ENCODE results near the gene CNDP1. TPM values are rescaled to one million over a fixed set of nuclear protein-coding genes. Genes with fewer than 3 reads are reported as not detected.

Gene CNDP1
- polyA plus RNA-seq, 1 of the 3 experiments (the other 2 are of a cell fraction), result not detected

DNA sequence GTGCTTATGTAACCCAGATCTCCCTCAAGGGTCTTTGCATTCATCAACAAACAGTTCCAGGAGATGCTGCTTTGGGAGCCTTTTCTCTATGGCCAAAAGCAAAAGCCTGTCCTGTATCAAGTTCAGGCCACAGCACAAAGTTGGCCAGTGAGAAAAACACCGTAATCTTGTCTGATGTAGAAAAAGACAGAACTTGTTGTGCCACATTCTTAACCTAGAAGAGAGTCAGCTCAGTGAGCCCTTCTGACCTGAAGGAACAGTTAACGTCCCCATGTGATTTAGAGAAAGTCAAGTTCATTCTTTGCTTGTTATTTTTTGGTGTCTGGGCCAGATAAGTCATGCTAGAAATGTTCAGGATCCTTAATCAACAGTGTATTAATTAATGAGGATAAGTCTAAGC lies 7.8 kb upstream of the CNDP1 start:
- H3K9me2 ChIP-seq, result no peaks in the 10 kb centered on the region
- TF ChIP-seq NRF1 (IDR thresholded peaks at IDR 0.05; ENCODE audit: low read depth, low read length) (no peak), NFIC (IDR thresholded peaks at IDR 0.05; ENCODE audit: borderline replicate concordance) (no peak), RFX5 (IDR thresholded peaks at IDR 0.05; ENCODE audit: low read length) (no peak), POLR2AphosphoS5 (IDR thresholded peaks at IDR 0.05; ENCODE audit: low read depth, low read length) (no peak), RAD21 (IDR thresholded peaks at IDR 0.05; ENCODE audit: low read length) (no peak), ELF1 (IDR thresholded peaks at IDR 0.05) (no peak), SMC3 (IDR thresholded peaks at IDR 0.05; ENCODE audit: low read depth, low read length) (no peak), MEF2A (IDR thresholded peaks at IDR 0.05; ENCODE audit: borderline replicate concordance, low read depth) (no peak), CTCF (IDR thresholded peaks at IDR 0.05) (no peak), ZBTB33 (IDR thresholded peaks at IDR 0.05; ENCODE audit: borderline replicate concordance, low read depth) (no peak)
- no peak overlapping the region for H3K27ac ChIP-seq (ENCODE audit: low read depth in 2 of 2, low read length in 1 of 2)
- DNase-seq, result no peak
- WGBS (ENCODE audit: low lambda C conversion rate), result 43% methylated on average over 2 of the region's 2 CpGs
- POLR2A ChIA-PET, result no interaction called here
- H3F3A ChIP-seq (replicated peaks; ENCODE audit: insufficient read depth), result no peaks in the 10 kb centered on the region
- no peaks in the 10 kb centered on the region for H3K79me2 ChIP-seq (ENCODE audit: insufficient read depth)
- CTCF ChIA-PET, result interaction anchor here (0.6 kb wide), 1 partner anchor 26 kb away, joined by 3 read pairs; no protein-coding TSS in a partner anchor
- no peaks in the 10 kb centered on the region for H3K9me3 ChIP-seq
- no peak overlapping the region for H3K4me2 ChIP-seq
- H3K36me3 ChIP-seq (replicated peaks in 1 of 2; ENCODE audit: control insufficient read depth in 1 of 2, insufficient read depth in 2 of 2, low read length in 1 of 2), result no peaks in the 10 kb centered on the region
- peaks cover 6% of the 10 kb centered on the region; the same call in 1 of the 2 replicates for H3K27me3 ChIP-seq (ENCODE audit: insufficient read depth)
- H3K4me3 ChIP-seq (ENCODE audit: low read depth in 2 of 2, low read length in 1 of 2), result no peak overlapping the region
- H2AFZ ChIP-seq (ENCODE audit: low read depth), result no peak overlapping the region
- no peaks in the 10 kb centered on the region; a peak in 1 of 4 replicates for H3K4me1 ChIP-seq (ENCODE audit: control insufficient read depth in 1 of 2, insufficient read depth in 2 of 2, low read depth in 1 of 2, low read length in 1 of 2)
- no peaks in the 10 kb centered on the region for H4K20me1 ChIP-seq (ENCODE audit: insufficient read depth)
- H3K9ac ChIP-seq, result no peak overlapping the region

- no peak overlapping the region for H2AFZ ChIP-seq (ENCODE audit: low read depth)
- H3K4me1 ChIP-seq (ENCODE audit: control insufficient read depth in 1 of 2, insufficient read depth in 2 of 2, low read depth in 1 of 2, low read length in 1 of 2), result no peaks in the 10 kb centered on the region; a peak in 1 of 4 replicates
- no peaks in the 10 kb centered on the region for H3K9me3 ChIP-seq
- H3K36me3 ChIP-seq (replicated peaks in 1 of 2; ENCODE audit: control insufficient read depth in 1 of 2, insufficient read depth in 2 of 2, low read length in 1 of 2), result no peaks in the 10 kb centered on the region
- ChIA-PET CTCF (no interaction called here), POLR2A (no interaction called here)
- no peak overlapping the region for H3K27ac ChIP-seq (ENCODE audit: low read depth in 2 of 2, low read length in 1 of 2)
- no peaks in the 10 kb centered on the region for H3K9me2 ChIP-seq
- peaks cover 6% of the 10 kb centered on the region; the same call in 1 of the 2 replicates for H3K27me3 ChIP-seq (ENCODE audit: insufficient read depth)
- no peak overlapping the region for H3K9ac ChIP-seq
- TF ChIP-seq MXI1 (IDR thresholded peaks at IDR 0.05; ENCODE audit: low read depth, low read length) (no peak), RCOR1 (IDR thresholded peaks at IDR 0.05; ENCODE audit: low read length) (no peak), RAD21 (IDR thresholded peaks at IDR 0.05; ENCODE audit: low read length) (no peak), GATA2 (CRISPR knock-in tag; IDR thresholded peaks at IDR 0.05) (no peak), CHD2 (IDR thresholded peaks at IDR 0.05; ENCODE audit: low read length, partially characterized antibody) (no peak), RFX5 (IDR thresholded peaks at IDR 0.05; ENCODE audit: low read length) (no peak), USF2 (IDR thresholded peaks at IDR 0.05; ENCODE audit: borderline replicate concordance, low read depth, low read length) (no peak), EZH2phosphoT487 (IDR thresholded peaks at IDR 0.05; ENCODE audit: borderline replicate concordance, low read depth) (no peak), FOXJ3 (CRISPR knock-in tag; IDR thresholded peaks at IDR 0.05) (no peak), NRF1 (IDR thresholded peaks at IDR 0.05; ENCODE audit: low read depth, low read length) (no peak), MEF2A (IDR thresholded peaks at IDR 0.05; ENCODE audit: borderline replicate concordance, low read depth) (no peak), NFIC (IDR thresholded peaks at IDR 0.05; ENCODE audit: borderline replicate concordance) (no peak)
- TF ChIP-seq, protein P1, sequence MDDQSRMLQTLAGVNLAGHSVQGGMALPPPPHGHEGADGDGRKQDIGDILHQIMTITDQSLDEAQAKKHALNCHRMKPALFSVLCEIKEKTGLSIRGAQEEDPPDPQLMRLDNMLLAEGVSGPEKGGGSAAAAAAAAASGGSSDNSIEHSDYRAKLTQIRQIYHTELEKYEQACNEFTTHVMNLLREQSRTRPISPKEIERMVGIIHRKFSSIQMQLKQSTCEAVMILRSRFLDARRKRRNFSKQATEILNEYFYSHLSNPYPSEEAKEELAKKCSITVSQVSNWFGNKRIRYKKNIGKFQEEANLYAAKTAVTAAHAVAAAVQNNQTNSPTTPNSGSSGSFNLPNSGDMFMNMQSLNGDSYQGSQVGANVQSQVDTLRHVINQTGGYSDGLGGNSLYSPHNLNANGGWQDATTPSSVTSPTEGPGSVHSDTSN (IDR thresholded peaks at IDR 0.05), result no peak
- WGBS (ENCODE audit: low lambda C conversion rate), result 65% methylated on average over 1 of the region's 1 CpG
- H3F3A ChIP-seq (replicated peaks; ENCODE audit: insufficient read depth), result no peaks in the 10 kb centered on the region
- no peaks in the 10 kb centered on the region for H4K20me1 ChIP-seq (ENCODE audit: insufficient read depth)
- no peak overlapping the region for H3K4me2 ChIP-seq
- no peak overlapping the region for H3K4me3 ChIP-seq (ENCODE audit: low read depth in 2 of 2, low read length in 1 of 2)
- no peak for DNase-seq
- no peaks in the 10 kb centered on the region for H3K79me2 ChIP-seq (ENCODE audit: insufficient read depth)
These were observed 5.8 kb upstream of the CNDP1 start for GRCh38 chr18:74528478-74528877.
